Natural killer cell (primary cell): ENCODE measurements around the gene RSPRY1. TPM values are rescaled to one million over a fixed set of nuclear protein-coding genes. Genes with fewer than 3 reads are reported as not detected.

Source experiments
- ATAC-seq, 3 donors: fragments of 150-1000 bp in 2 of 3; fragments of 200-7000 bp in 1 of 3; cut with Tn5 transposase; 1 replicate in 1 of 3; 2 replicates in 2 of 3; pipeline ENCODE4 v1.10.0; 2021; ENCODE audit warnings: mild to moderate bottlenecking in 2 of 3, moderate library complexity in 2 of 3
- DNase-seq, 2 donors: peaks; one replicate each; pipeline versions ENCODE4 v3.0.0 to v3.0.0-alpha.2; 2013 to 2021; ENCODE audit warnings: mixed read lengths in 1 of 2
- H3K27ac ChIP-seq: one replicate; pipeline ENCODE4 v1.5.1; 2013; ENCODE audit warnings: mild to moderate bottlenecking, low read length
- H3K27me3 ChIP-seq: one replicate; pipeline ENCODE4 v1.6.1; 2013; ENCODE audit warnings: low read length; ENCODE audit not compliant: control insufficient read depth, insufficient read depth
- H3K36me3 ChIP-seq: one replicate; pipeline ENCODE4 v1.6.1; 2013; ENCODE audit warnings: low read length; ENCODE audit not compliant: control insufficient read depth, insufficient read depth
- H3K4me1 ChIP-seq: one replicate; pipeline ENCODE4 v1.6.1; 2013; ENCODE audit warnings: low read length; ENCODE audit not compliant: control insufficient read depth, insufficient read depth
- H3K4me3 ChIP-seq: one replicate; pipeline ENCODE4 v1.5.1; 2013; ENCODE audit warnings: low read length
- H3K9me3 ChIP-seq: one replicate; pipeline ENCODE4 v1.6.1; 2013; ENCODE audit warnings: low read length; ENCODE audit not compliant: control insufficient read depth, insufficient read depth
- H3K27ac Mint-ChIP-seq, 2 donors: one replicate each; pipeline ENCODE4 v1.8.0; 2022; ENCODE audit warnings: mild to moderate bottlenecking in 2 of 2, mixed read lengths in 2 of 2, moderate library complexity in 1 of 2
- H3K27me3 Mint-ChIP-seq, 2 donors: one replicate each; pipeline ENCODE4 v1.8.0; 2022; ENCODE audit warnings: low read depth in 2 of 2, mixed read lengths in 2 of 2
- H3K36me3 Mint-ChIP-seq: one replicate; pipeline ENCODE4 v1.8.0; 2022; ENCODE audit warnings: mixed read lengths
- H3K4me1 Mint-ChIP-seq, 2 donors: one replicate each; pipeline ENCODE4 v1.8.0; 2022; ENCODE audit warnings: mixed read lengths in 2 of 2
- H3K4me3 Mint-ChIP-seq: one replicate; pipeline ENCODE4 v1.8.0; 2022; ENCODE audit warnings: mild to moderate bottlenecking, moderate library complexity, mixed read lengths
- H3K9me3 Mint-ChIP-seq, 2 donors: one replicate each; pipeline ENCODE4 v1.8.0; 2022; ENCODE audit warnings: mixed read lengths in 2 of 2
- CTCF ChIP-seq: fragments of 200-600 bp; IDR thresholded peaks from one replicate; pipeline ENCODE4 v1.8.0; 2022; ENCODE audit warnings: antibody characterized with exemption
- WGBS: methylation state at CpG from one replicate; pipeline ENCODE4 v1.1.7; 2013; ENCODE audit warnings: missing lambda C conversion rate; ENCODE audit not compliant: insufficient coverage; 5-methylcytosine and 5-hydroxymethylcytosine counted together
- intact Hi-C: fragments of 100-400 bp; cut with micrococcal nuclease; formaldehyde crosslinking; loops from one replicate; pipeline ENCODE4 v1.14.2; 2022
- total RNA-seq, 4 donors: library from RNA; stranded (reverse); fragments of 120-200 nt in 1 of 4; gene quantifications; one replicate each; pipeline versions ENCODE4 v1.2.3 to v1.2.4, GENCODE V29; 2013 to 2022

RSPRY1 gene
- total RNA-seq, 3 donors from 2014 or later (not counting 1 experiment from before 2014, with no cell fraction given), result 22.6 to 26.6 (median 23.4) TPM

DNA sequence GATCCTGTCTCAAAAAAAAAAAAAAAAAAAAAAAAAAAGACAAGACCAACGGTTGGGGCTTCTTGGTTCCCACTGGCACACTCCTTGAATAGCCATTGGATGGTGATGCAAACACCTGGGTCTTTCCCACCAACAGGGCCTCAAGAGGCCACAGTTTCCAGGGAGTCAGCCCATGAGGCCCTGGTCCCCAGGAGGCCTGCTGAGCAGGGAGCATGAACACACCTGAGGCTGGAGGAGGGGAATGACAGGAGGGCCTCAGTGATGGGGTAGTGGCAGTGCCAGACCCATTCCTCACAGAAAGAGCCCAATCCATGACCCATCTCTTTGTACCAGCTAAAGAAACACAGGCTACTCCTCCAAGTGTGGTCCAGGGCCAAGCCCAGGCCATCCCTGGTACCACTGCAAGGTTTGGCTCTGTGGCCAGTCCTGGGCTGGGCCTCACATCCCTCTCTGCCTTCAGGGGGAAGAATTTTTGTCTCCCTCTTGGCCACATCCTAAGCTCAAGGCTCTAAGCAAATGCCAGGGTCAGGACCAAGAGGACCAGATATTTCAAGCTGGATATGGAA is 72.9 kb downstream of the RSPRY1 start:
- peaks cover 7% of the 10 kb centered on the region for H3K36me3 ChIP-seq
- no peak overlapping the region for H3K27ac ChIP-seq
- ATAC-seq (no peak), DNase-seq (no peak)
- WGBS, result 80% methylated on average over 1 of the region's 1 CpG
- no peak overlapping the region for H3K27ac Mint-ChIP-seq
- peaks cover 5% of the 10 kb centered on the region in 2 donors for H3K4me1 Mint-ChIP-seq
- no peaks in the 10 kb centered on the region for H3K9me3 ChIP-seq
- H3K9me3 Mint-ChIP-seq, result no peaks in the 10 kb centered on the region
- H3K27me3 ChIP-seq, result no peaks in the 10 kb centered on the region
- H3K27me3 Mint-ChIP-seq, result no peaks in the 10 kb centered on the region
- no peak for TF ChIP-seq CTCF
- intact Hi-C loops, result no loop called here
- H3K4me1 ChIP-seq, result peaks cover 13% of the 10 kb centered on the region
- no peak overlapping the region for H3K4me3 Mint-ChIP-seq
- H3K4me3 ChIP-seq, result no peak overlapping the region
- H3K36me3 Mint-ChIP-seq, result no peaks in the 10 kb centered on the region

DNA sequence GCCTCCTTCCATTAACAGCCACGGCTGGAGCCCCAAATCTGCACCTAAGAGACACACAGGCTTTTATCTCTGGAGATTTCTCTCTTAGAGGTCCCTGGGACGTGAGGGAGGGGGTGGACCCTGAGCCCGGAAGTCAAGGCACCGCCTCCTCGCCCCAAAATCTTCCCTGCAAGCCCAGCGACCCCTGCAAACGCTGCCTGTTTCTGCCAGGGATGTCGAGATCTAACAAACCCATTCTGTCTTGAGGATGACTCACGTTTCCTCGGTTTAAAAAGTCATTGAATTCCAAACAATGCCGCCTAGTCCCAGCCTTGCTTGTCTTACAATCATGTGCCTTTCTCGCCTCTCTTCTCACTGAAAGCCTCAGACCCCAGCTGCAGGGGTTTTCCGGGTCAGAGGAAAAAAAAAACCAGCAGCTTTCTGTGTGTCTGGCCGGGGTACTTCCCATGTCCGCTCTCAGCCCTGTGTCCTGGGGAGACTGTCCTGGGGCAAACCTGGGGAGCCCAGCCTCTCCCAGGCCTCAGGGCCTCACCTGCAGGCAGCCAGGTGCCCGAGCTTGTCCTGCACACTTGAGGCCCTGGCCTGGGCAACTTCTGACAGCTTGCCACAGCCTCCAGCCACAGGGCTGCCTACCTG is 74.3 kb downstream of the RSPRY1 start:
- intact Hi-C loops, result no loop called here
- Histone ChIP-seq H3K27me3 (no peaks in the 10 kb centered on the region), H3K4me3 (no peak overlapping the region), H3K27ac (no peak overlapping the region), H3K9me3 (no peaks in the 10 kb centered on the region), H3K4me1 (peaks cover 13% of the 10 kb centered on the region), H3K36me3 (peaks cover 3% of the 10 kb centered on the region)
- peak; percentile 68 to 85 (median 84) for ATAC-seq
- peak in 1 of 2 donors; percentile 50 for DNase-seq
- H3K27ac Mint-ChIP-seq, result peak overlapping the region; percentile 74 to 86
- no peaks in the 10 kb centered on the region for H3K36me3 Mint-ChIP-seq
- peak overlapping the region; percentile 74 for H3K4me3 Mint-ChIP-seq
- no peak for TF ChIP-seq CTCF
- H3K9me3 Mint-ChIP-seq, result no peaks in the 10 kb centered on the region
- peaks cover 5% of the 10 kb centered on the region in 2 donors for H3K4me1 Mint-ChIP-seq
- 56% methylated on average over 16 of the region's 16 CpGs for WGBS
- no peaks in the 10 kb centered on the region for H3K27me3 Mint-ChIP-seq

DNA sequence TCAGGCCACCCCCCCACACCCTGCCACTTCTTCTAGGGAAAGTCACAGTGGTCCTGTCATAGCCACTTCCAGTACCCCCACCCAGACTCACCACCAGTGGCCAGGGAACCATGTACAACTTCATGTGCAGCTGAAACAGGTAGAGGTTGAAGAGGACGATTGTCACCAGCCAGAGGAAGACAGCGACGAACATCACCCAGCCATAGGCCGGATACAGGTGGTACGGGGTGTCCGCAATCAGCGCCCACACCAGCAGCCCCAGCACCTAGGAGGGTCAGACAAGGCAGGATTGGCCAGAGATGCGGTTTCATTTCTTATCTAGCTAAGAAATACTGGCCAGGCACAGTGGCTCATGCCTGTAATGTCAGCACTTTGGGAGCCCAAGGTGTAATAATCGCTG is 75.7 kb downstream of the RSPRY1 start:
- no peak overlapping the region for H3K27ac ChIP-seq
- DNase-seq, result no peak
- 95% methylated on average over 9 of the region's 9 CpGs for WGBS
- no peak for ATAC-seq
- Mint-ChIP-seq H3K4me1 (peaks cover 5% of the 10 kb centered on the region in 2 donors), H3K36me3 (no peaks in the 10 kb centered on the region), H3K4me3 (no peak overlapping the region), H3K27ac (peak overlapping the region in 1 of 2 donors; percentile 63), H3K27me3 (no peaks in the 10 kb centered on the region), H3K9me3 (no peaks in the 10 kb centered on the region)
- intact Hi-C loops, result no loop called here
- H3K4me1 ChIP-seq, result peaks cover 17% of the 10 kb centered on the region
- no peaks in the 10 kb centered on the region for H3K36me3 ChIP-seq
- H3K9me3 ChIP-seq, result no peaks in the 10 kb centered on the region
- TF ChIP-seq CTCF, result no peak
- H3K27me3 ChIP-seq, result no peaks in the 10 kb centered on the region
- H3K4me3 ChIP-seq, result no peak overlapping the region
